Sigmoid colon (tissue), 4 donors: Measurements from ENCODE around the gene SLX4IP.

ENCODE experiments used
- CTCF ChIP-seq, 4 experiments: fragments of 450-650 bp in 3 of 4; fragments of 200-600 bp in 1 of 4; IDR thresholded peaks; one replicate each; pipeline ENCODE4 v1.5.1; 2016 to 2019; ENCODE audit warnings: antibody characterized with exemption in 4 of 4, mild to moderate bottlenecking in 3 of 4, moderate library complexity in 2 of 4
- EP300 ChIP-seq, 4 donors: sonication (generic); formaldehyde crosslinking; IDR thresholded peaks; one replicate each; pipeline ENCODE4 v1.6.1; 2017; ENCODE audit warnings: antibody characterized with exemption in 4 of 4
- POLR2A ChIP-seq, 2 donors: fragments of 450-650 bp; IDR thresholded peaks; one replicate each; pipeline ENCODE4 v1.6.1; 2016; ENCODE audit warnings: antibody characterized with exemption in 2 of 2, mild to moderate bottlenecking in 2 of 2, moderate library complexity in 2 of 2
- POLR2AphosphoS5 ChIP-seq, 4 donors: sonication (generic); formaldehyde crosslinking; IDR thresholded peaks; one replicate each; pipeline ENCODE4 v1.6.1; 2017; ENCODE audit warnings: antibody characterized with exemption in 4 of 4

DNA sequence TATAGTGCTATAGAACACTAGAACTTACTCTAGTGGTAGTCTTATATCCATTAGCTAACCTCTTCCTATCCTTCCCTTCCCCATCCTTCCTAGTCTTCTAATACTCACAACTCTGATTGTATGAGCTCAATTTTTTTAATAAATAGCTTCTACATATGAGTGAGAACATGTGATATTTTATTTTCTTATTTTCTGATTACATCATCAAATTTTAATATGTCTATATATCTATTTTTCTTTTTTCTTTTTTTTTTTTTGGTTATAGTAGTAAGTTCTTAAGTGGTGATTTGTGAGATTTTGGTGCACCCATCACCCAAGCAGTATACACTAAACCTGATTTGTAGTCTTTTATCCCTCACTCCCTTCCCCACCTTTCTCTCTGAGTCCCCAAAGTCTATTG, 126.2 kb downstream of the SLX4IP start:
- TF ChIP-seq CTCF (IDR thresholded peaks at IDR 0.05) (no peak), POLR2A (IDR thresholded peaks at IDR 0.05) (no peak), EP300 (IDR thresholded peaks at IDR 0.05) (no peak), POLR2AphosphoS5 (IDR thresholded peaks at IDR 0.05) (no peak)
